Small intestine (tissue), 7 donors: ENCODE data around the gene MTUS2. TPM values are rescaled to one million over a fixed set of nuclear protein-coding genes. Genes with fewer than 3 reads are reported as not detected.
"Not testable (repeated sequence)": the region's sequence is repeated elsewhere in the genome, so short reads cannot be mapped to it uniquely, and the experiment has no call there.

Experiments
- DNase-seq, 2 donors: peaks; one replicate each; pipeline versions ENCODE4 v3.0.0 to v3.0.0-alpha.2; 2013
- FAIRE-seq: peaks from 2 replicates; lab custom pipeline; 2012; peaks lifted over from hg19 to GRCh38; lab: Jason Lieb, UNC
- H3K27ac ChIP-seq, 3 donors: one replicate each; pipeline ENCODE4 v1.5.1; 2013; ENCODE audit warnings: low read length in 2 of 3, mild to moderate bottlenecking in 2 of 3, control low read depth in 1 of 3, inconsistent platforms in 1 of 3, low read depth in 1 of 3, moderate library complexity in 1 of 3
- H3K27me3 ChIP-seq, 3 donors: one replicate each; pipeline ENCODE4 v1.6.1; 2013; ENCODE audit warnings: low read length in 3 of 3, inconsistent platforms in 1 of 3; ENCODE audit not compliant: control insufficient read depth in 3 of 3, insufficient read depth in 3 of 3
- H3K36me3 ChIP-seq, 3 donors: one replicate each; pipeline ENCODE4 v1.6.1; 2013; ENCODE audit warnings: low read length in 3 of 3, inconsistent platforms in 1 of 3, low read depth in 1 of 3, mild to moderate bottlenecking in 1 of 3, moderate library complexity in 1 of 3; ENCODE audit not compliant: control insufficient read depth in 3 of 3, insufficient read depth in 2 of 3
- H3K4me1 ChIP-seq, 3 donors: one replicate each; pipeline ENCODE4 v1.6.1; 2013; ENCODE audit warnings: low read length in 2 of 3, inconsistent platforms in 1 of 3, low read depth in 1 of 3, mild to moderate bottlenecking in 1 of 3, moderate library complexity in 1 of 3; ENCODE audit not compliant: control insufficient read depth in 3 of 3, insufficient read depth in 2 of 3
- H3K4me3 ChIP-seq, 3 donors: one replicate each; pipeline ENCODE4 v1.5.1; 2013; ENCODE audit warnings: low read length in 3 of 3, control low read depth in 1 of 3, inconsistent platforms in 1 of 3, low read depth in 1 of 3, mild to moderate bottlenecking in 1 of 3, moderate library complexity in 1 of 3
- H3K9me3 ChIP-seq, 2 donors: one replicate each; pipeline ENCODE4 v1.6.1; 2013; ENCODE audit warnings: low read depth in 1 of 2, low read length in 1 of 2; ENCODE audit not compliant: control insufficient read depth in 2 of 2, insufficient read depth in 1 of 2
- WGBS, 3 donors: extraction: QIAGEN DNeasy Blood & Tissue Kit; methylation state at CpG; one replicate each; pipeline ENCODE4 v1.1.7; 2013; 5-methylcytosine and 5-hydroxymethylcytosine counted together
- polyA plus RNA-seq, 4 donors: library from polyadenylated mRNA; stranded (reverse) in 3 of 4; unstranded in 1 of 4; fragments of 200-250 nt in 3 of 4; fragments of 120-200 nt in 1 of 4; gene quantifications; one replicate each; pipeline versions ENCODE4 v1.2.1 to v1.2.3, GENCODE V29; 2013
- donor health status: healthy with polysubstance abuse.
- donor health status: control.
- donor health status: control.
- donor health status: Bipolar disorder and iron deficiency.
- donor health status: healthy.

Gene MTUS2
- polyA plus RNA-seq, 4 donors, result under 0.01 to 0.53 (median 0.22) TPM

- DNase-seq (peak; percentile 27 to 48), FAIRE-seq (no peak)
- peaks cover 0 to 2% (median 0%) of the 10 kb centered on the region in 3 donors for H3K4me1 ChIP-seq
- peaks cover 0 to 4% of the 10 kb centered on the region in 2 donors for H3K9me3 ChIP-seq
- no peak overlapping the region for H3K27ac ChIP-seq
- peaks cover 0 to 2% (median 0%) of the 10 kb centered on the region in 3 donors for H3K27me3 ChIP-seq
- no peaks in the 10 kb centered on the region for H3K36me3 ChIP-seq
- 3 to 8% (median 5%) methylated on average over 8 of the region's 8 CpGs for WGBS, 3 donors
- no peak overlapping the region for H3K4me3 ChIP-seq
These were observed 549.1 kb downstream of the MTUS2 start for GRCh38 chr13:29369060-29369743.

GRCh38 chr13:29379281-29379680 lies 559.1 kb downstream of the MTUS2 start:
- H3K27me3 ChIP-seq, result no peaks in the 10 kb centered on the region
- H3K4me1 ChIP-seq, result no peaks in the 10 kb centered on the region
- H3K4me3 ChIP-seq, result no peak overlapping the region
- WGBS, 3 donors, result 77 to 90% (median 85%) methylated on average over 4 of the region's 4 CpGs
- FAIRE-seq (no peak), DNase-seq (no peak)
- no peaks in the 10 kb centered on the region for H3K36me3 ChIP-seq
- no peak overlapping the region for H3K27ac ChIP-seq
- H3K9me3 ChIP-seq, result peaks cover 0 to 4% of the 10 kb centered on the region in 2 donors

- Histone ChIP-seq H3K27ac (no peak overlapping the region), H3K9me3 (no peaks in the 10 kb centered on the region), H3K4me3 (no peak overlapping the region), H3K27me3 (no peaks in the 10 kb centered on the region), H3K36me3 (no peaks in the 10 kb centered on the region), H3K4me1 (no peaks in the 10 kb centered on the region)
- no peak for DNase-seq
- FAIRE-seq, result no peak
- WGBS, 3 donors, result 2 to 38% (median 15%) methylated on average over 1 of the region's 1 CpG
These were observed 559.7 kb downstream of the MTUS2 start for GRCh38 chr13:29379865-29380264.

GRCh38 chr13:29382021-29382420 lies 561.9 kb downstream of the MTUS2 start:
- Histone ChIP-seq H3K9me3 (no peaks in the 10 kb centered on the region), H3K4me1 (no peaks in the 10 kb centered on the region), H3K27me3 (no peaks in the 10 kb centered on the region), H3K36me3 (no peaks in the 10 kb centered on the region), H3K27ac (no peak overlapping the region), H3K4me3 (no peak overlapping the region)
- DNase-seq, result no peak
- no peak for FAIRE-seq
- WGBS, 3 donors, result 86 to 95% (median 95%) methylated on average over 6 of the region's 6 CpGs

GRCh38 chr13:29383476-29383875 lies 563.3 kb downstream of the MTUS2 start:
- no peaks in the 10 kb centered on the region for H3K9me3 ChIP-seq
- H3K27me3 ChIP-seq, result no peaks in the 10 kb centered on the region
- H3K4me3 ChIP-seq, result no peak overlapping the region
- FAIRE-seq (no peak), DNase-seq (no peak)
- H3K4me1 ChIP-seq, result no peaks in the 10 kb centered on the region
- WGBS, 3 donors, result 73 to 91% (median 79%) methylated on average over 5 of the region's 5 CpGs
- H3K27ac ChIP-seq, result no peak overlapping the region
- H3K36me3 ChIP-seq, result no peaks in the 10 kb centered on the region

- no peak overlapping the region for H3K4me3 ChIP-seq
- H3K4me1 ChIP-seq, result no peaks in the 10 kb centered on the region
- 34 to 53% (median 39%) methylated on average over 3 of the region's 3 CpGs for WGBS, 3 donors
- no peaks in the 10 kb centered on the region for H3K9me3 ChIP-seq
- FAIRE-seq (no peak), DNase-seq (no peak)
- H3K36me3 ChIP-seq, result no peaks in the 10 kb centered on the region
- H3K27ac ChIP-seq, result no peak overlapping the region
- H3K27me3 ChIP-seq, result no peaks in the 10 kb centered on the region
These were observed 564.3 kb downstream of the MTUS2 start for GRCh38 chr13:29384466-29384865.

- Histone ChIP-seq H3K4me1 (no peaks in the 10 kb centered on the region), H3K27ac (no peak overlapping the region), H3K4me3 (no peak overlapping the region), H3K36me3 (no peaks in the 10 kb centered on the region), H3K27me3 (no peaks in the 10 kb centered on the region), H3K9me3 (no peaks in the 10 kb centered on the region)
- 76 to 95% (median 83%) methylated on average over 4 of the region's 4 CpGs for WGBS, 3 donors
- DNase-seq (no peak), FAIRE-seq (no peak)
These were observed 564.7 kb downstream of the MTUS2 start for GRCh38 chr13:29384871-29385270.

- DNase-seq (peak in 1 of 2 donors; percentile 30), FAIRE-seq (no peak)
- Histone ChIP-seq H3K9me3 (no peaks in the 10 kb centered on the region), H3K27me3 (no peaks in the 10 kb centered on the region), H3K27ac (no peak overlapping the region), H3K36me3 (no peaks in the 10 kb centered on the region), H3K4me1 (no peaks in the 10 kb centered on the region), H3K4me3 (no peak overlapping the region)
- 48 to 69% (median 54%) methylated on average over 3 of the region's 3 CpGs for WGBS, 3 donors
These were observed 566.1 kb downstream of the MTUS2 start for GRCh38 chr13:29386246-29386645.

GRCh38 chr13:29390598-29390997 lies 570.5 kb downstream of the MTUS2 start:
- not testable (repeated sequence) for DNase-seq, H3K27ac ChIP-seq, H3K4me3 ChIP-seq, FAIRE-seq, H3K27me3 ChIP-seq, H3K36me3 ChIP-seq, H3K4me1 ChIP-seq, H3K9me3 ChIP-seq
- 93 to 96% (median 94%) methylated on average over 9 of the region's 9 CpGs for WGBS, 3 donors
